Right atrium auricular region (tissue), 2 donors: ENCODE measurements around the gene ZNF134. TPM values are rescaled to one million over a fixed set of nuclear protein-coding genes. Genes with fewer than 3 reads are reported as not detected.

Experiments
- DNase-seq: peaks from one replicate; pipeline ENCODE4 v3.0.0-alpha.2; 2019; ENCODE audit warnings: low spot score
- H3K27ac ChIP-seq, 2 donors: fragments of 200-600 bp; sonication (generic); 1 replicate in 1 of 2; 2 replicates in 1 of 2; pipeline ENCODE4 v1.5.1; 2016 to 2019
- H3K27me3 ChIP-seq, 2 donors: fragments of 200-600 bp; sonication (generic); one replicate each; pipeline versions ENCODE4 v1.5.1 to v1.6.0; 2017 to 2019
- H3K36me3 ChIP-seq: fragments of 200-600 bp; sonication (generic); one replicate; pipeline ENCODE4 v1.5.1; 2016
- H3K4me1 ChIP-seq, 2 donors: fragments of 200-600 bp; sonication (generic); one replicate each; pipeline versions ENCODE4 v1.5.1 to v1.6.0; 2017 to 2019
- H3K4me3 ChIP-seq, 2 donors: fragments of 200-600 bp; sonication (generic); 1 replicate in 1 of 2; 2 replicates in 1 of 2; pipeline ENCODE4 v1.5.1; 2017 to 2019; ENCODE audit warnings: mild to moderate bottlenecking in 1 of 2, moderate library complexity in 1 of 2
- H3K9me3 ChIP-seq, 2 donors: fragments of 200-600 bp; sonication (generic); one replicate each; pipeline ENCODE4 v1.5.1; 2019
- total RNA-seq, 2 donors: library from RNA; depleted of rRNA; stranded (reverse); fragments of >200 nt; gene quantifications; one replicate each; pipeline ENCODE4 v1.1.0, GENCODE V29; 2016
- TF ChIP-seq, protein P1 (sequence below), 2 donors: fragments of 200-600 bp; sonication (generic); IDR thresholded peaks; one replicate each; pipeline ENCODE4 v1.5.1; 2019; ENCODE audit warnings: antibody characterized with exemption in 2 of 2

Gene ZNF134
- total RNA-seq, 2 donors from 2014 or later: 11.5 to 14.1 TPM

- DNase-seq: no peak
- Histone ChIP-seq H3K27ac (no peak within 1 kb of the TSS), H3K9me3 (no peaks in the 10 kb centered on the region), H3K4me3 (no peak within 1 kb of the TSS), H3K27me3 (no peaks in the 10 kb centered on the region), H3K36me3 (no peaks in the 10 kb centered on the region), H3K4me1 (peaks cover 0 to 8% of the 10 kb centered on the region in 2 donors)
- TF ChIP-seq, protein P1, sequence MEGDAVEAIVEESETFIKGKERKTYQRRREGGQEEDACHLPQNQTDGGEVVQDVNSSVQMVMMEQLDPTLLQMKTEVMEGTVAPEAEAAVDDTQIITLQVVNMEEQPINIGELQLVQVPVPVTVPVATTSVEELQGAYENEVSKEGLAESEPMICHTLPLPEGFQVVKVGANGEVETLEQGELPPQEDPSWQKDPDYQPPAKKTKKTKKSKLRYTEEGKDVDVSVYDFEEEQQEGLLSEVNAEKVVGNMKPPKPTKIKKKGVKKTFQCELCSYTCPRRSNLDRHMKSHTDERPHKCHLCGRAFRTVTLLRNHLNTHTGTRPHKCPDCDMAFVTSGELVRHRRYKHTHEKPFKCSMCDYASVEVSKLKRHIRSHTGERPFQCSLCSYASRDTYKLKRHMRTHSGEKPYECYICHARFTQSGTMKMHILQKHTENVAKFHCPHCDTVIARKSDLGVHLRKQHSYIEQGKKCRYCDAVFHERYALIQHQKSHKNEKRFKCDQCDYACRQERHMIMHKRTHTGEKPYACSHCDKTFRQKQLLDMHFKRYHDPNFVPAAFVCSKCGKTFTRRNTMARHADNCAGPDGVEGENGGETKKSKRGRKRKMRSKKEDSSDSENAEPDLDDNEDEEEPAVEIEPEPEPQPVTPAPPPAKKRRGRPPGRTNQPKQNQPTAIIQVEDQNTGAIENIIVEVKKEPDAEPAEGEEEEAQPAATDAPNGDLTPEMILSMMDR (IDR thresholded peaks at IDR 0.05): no peak
Observed at GRCh38 chr19:57668635-57669034, 54.6 kb downstream of the ZNF134 start, which contains the start of gene ZSCAN4. ZSCAN4 (plus strand) TSS chr19:57668935; CDS start chr19:57676146, 7,211 bp downstream.

- no peaks in the 10 kb centered on the region for H3K4me1 ChIP-seq
- H3K9me3 ChIP-seq: no peaks in the 10 kb centered on the region
- no peak overlapping the region for H3K4me3 ChIP-seq
- TF ChIP-seq, protein P1 (IDR thresholded peaks at IDR 0.05): no peak
- no peaks in the 10 kb centered on the region for H3K36me3 ChIP-seq
- no peak overlapping the region for H3K27ac ChIP-seq
- no peaks in the 10 kb centered on the region for H3K27me3 ChIP-seq
- DNase-seq: no peak
Observed at GRCh38 chr19:57671124-57671895, 57.3 kb downstream of the ZNF134 start.

DNA sequence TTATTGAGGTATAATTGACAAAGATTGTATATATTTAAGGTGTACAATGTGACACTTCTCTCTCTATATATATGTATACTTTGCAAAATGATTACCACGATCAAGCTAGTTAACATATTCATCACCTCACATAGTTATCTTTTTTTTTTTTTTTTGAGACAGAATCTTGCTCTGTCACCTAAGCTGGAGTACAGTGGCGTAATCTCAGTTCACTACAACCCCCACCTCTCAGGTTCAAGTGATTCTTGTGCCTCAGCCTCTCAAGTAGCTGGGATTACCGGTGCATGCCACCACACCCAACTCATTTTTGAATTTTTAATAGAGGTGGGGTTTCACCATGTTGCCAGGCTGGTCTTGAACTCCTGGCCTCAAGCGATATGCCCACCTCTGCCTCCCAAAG lies 58.4 kb downstream of the ZNF134 start:
- H3K36me3 ChIP-seq: no peaks in the 10 kb centered on the region
- TF ChIP-seq, protein P1 (IDR thresholded peaks at IDR 0.05): no peak
- DNase-seq: no peak
- no peaks in the 10 kb centered on the region for H3K27me3 ChIP-seq
- H3K9me3 ChIP-seq: no peaks in the 10 kb centered on the region
- H3K4me1 ChIP-seq: no peaks in the 10 kb centered on the region
- no peak overlapping the region for H3K4me3 ChIP-seq
- no peak overlapping the region for H3K27ac ChIP-seq

Other genes starting within 250 kb of the ZNF134 start
- gene ZNF548, start 224.4 kb upstream of the ZNF134 start, total RNA-seq: 10 to 100 TPM; 11.1 to 18.3 TPM
- gene ZNF17, start 203.1 kb upstream of the ZNF134 start, total RNA-seq: 1 to 10 TPM; 5.6 to 8.4 TPM
- gene ZNF749, start 178.9 kb upstream of the ZNF134 start, total RNA-seq: 1 to 10 TPM; 1.1 to 3.5 TPM
- 1 to 10 TPM; 2.0 to 2.9 TPM for gene VN1R1, start 157.1 kb upstream of the ZNF134 start, total RNA-seq
- 10 to 100 TPM; 14.9 to 17.3 TPM for gene ZNF772, start 136.7 kb upstream of the ZNF134 start, total RNA-seq
- 1 to 10 TPM; 4.9 to 7.2 TPM for gene ZNF419, start 126.5 kb upstream of the ZNF134 start, total RNA-seq
- 1 to 10 TPM; 2.1 to 8.5 TPM for gene ZNF773, start 114.3 kb upstream of the ZNF134 start, total RNA-seq
- 1 to 10 TPM; 2.2 to 4.1 TPM for gene ZNF549, start 86.9 kb upstream of the ZNF134 start, total RNA-seq
- 1 to 10 TPM; 4.6 to 5.2 TPM for gene ZNF550, start 54.4 kb upstream of the ZNF134 start, total RNA-seq
- gene ZNF416, start 35.3 kb upstream of the ZNF134 start, total RNA-seq: 1 to 10 TPM; 3.2 to 4.4 TPM
- 1 to 10 TPM; 3.3 to 4.9 TPM for gene ZIK1, start 30.1 kb upstream of the ZNF134 start, total RNA-seq
- 10 to 100 TPM in 1 of 2 donors, 1 to 10 TPM in 1; 5.7 to 10.8 TPM for gene ZNF530, start 14.4 kb upstream of the ZNF134 start, total RNA-seq
- gene ZNF211, start 18.9 kb downstream of the ZNF134 start, total RNA-seq: 1 to 10 TPM; 8.8 to 9.7 TPM
- gene ZSCAN4, start 54.7 kb downstream of the ZNF134 start, total RNA-seq: under 1 TPM in 1 of 2 donors, not detected in 1; 0.24 TPM
- 1 to 10 TPM; 3.0 to 5.1 TPM for gene ZNF551, start 67.7 kb downstream of the ZNF134 start, total RNA-seq
- gene ZNF154, start 95.0 kb downstream of the ZNF134 start, total RNA-seq: 1 to 10 TPM; 2.8 to 3.3 TPM
- gene ZNF671, start 113.4 kb downstream of the ZNF134 start, total RNA-seq: 1 to 10 TPM; 5.6 to 8.3 TPM
- gene ZNF776, start 132.6 kb downstream of the ZNF134 start, total RNA-seq: 1 to 10 TPM; 6.0 to 8.9 TPM
- 10 to 100 TPM in 1 of 2 donors, 1 to 10 TPM in 1; 5.7 to 11.9 TPM for gene ZNF586, start 155.4 kb downstream of the ZNF134 start, total RNA-seq
- 1 to 10 TPM; 1.0 to 5.3 TPM for gene ZNF552, start 200.7 kb downstream of the ZNF134 start, total RNA-seq
- 1 to 10 TPM; 3.2 to 5.7 TPM for gene ZNF587B, start 216.1 kb downstream of the ZNF134 start, total RNA-seq
- 10 to 100 TPM; 11.6 to 12.5 TPM for gene ZNF587, start 235.6 kb downstream of the ZNF134 start, total RNA-seq